Measurements from ENCODE around the gene CNOT11.

The CNOT11 gene

GRCh38 chr2:101296371-101296770 is 43.7 kb downstream of the CNOT11 start:
- DNase-seq (ENCODE audit: low read depth) = no peak
- H3K4me3 ChIP-seq (ENCODE audit: low read depth, low read length) = no peak overlapping the region
- TF ChIP-seq CTCF (conservative IDR thresholded peaks at IDR 0.05; ENCODE audit: low read depth, low read length) = no peak

- no peak overlapping the region for H3K4me3 ChIP-seq (ENCODE audit: low read depth, low read length)
- no peak for DNase-seq (ENCODE audit: low read depth)
- no peak for TF ChIP-seq CTCF (conservative IDR thresholded peaks at IDR 0.05; ENCODE audit: low read depth, low read length)
Measured at GRCh38 chr2:101297383-101297782, 44.7 kb downstream of the CNOT11 start.

- no peak for TF ChIP-seq CTCF (conservative IDR thresholded peaks at IDR 0.05; ENCODE audit: low read depth, low read length)
- no peak for DNase-seq (ENCODE audit: low read depth)
- no peak overlapping the region for H3K4me3 ChIP-seq (ENCODE audit: low read depth, low read length)
Measured at GRCh38 chr2:101299604-101300003, 46.9 kb downstream of the CNOT11 start.

GRCh38 chr2:101300164-101300563 is 47.5 kb downstream of the CNOT11 start:
- TF ChIP-seq CTCF (conservative IDR thresholded peaks at IDR 0.05; ENCODE audit: low read depth, low read length) = no peak
- no peak for DNase-seq (ENCODE audit: low read depth)

GRCh38 chr2:101300836-101301235 is 48.1 kb downstream of the CNOT11 start:
- no peak overlapping the region for H3K4me3 ChIP-seq (ENCODE audit: low read depth, low read length)
- DNase-seq (ENCODE audit: low read depth) = no peak
- no peak for TF ChIP-seq CTCF (conservative IDR thresholded peaks at IDR 0.05; ENCODE audit: low read depth, low read length)

More at GRCh38 chr2:101300164-101300563, 47.5 kb downstream of the CNOT11 start:
- H3K4me3 ChIP-seq (ENCODE audit: low read depth, low read length) = no peak overlapping the region

GRCh38 chr2:101302016-101302415 is 49.3 kb downstream of the CNOT11 start:
- DNase-seq (ENCODE audit: low read depth) = no peak
- no peak overlapping the region for H3K4me3 ChIP-seq (ENCODE audit: low read depth, low read length)
- no peak for TF ChIP-seq CTCF (conservative IDR thresholded peaks at IDR 0.05; ENCODE audit: low read depth, low read length)

GRCh38 chr2:101303688-101304087 is 51.0 kb downstream of the CNOT11 start:
- no peak for TF ChIP-seq CTCF (conservative IDR thresholded peaks at IDR 0.05; ENCODE audit: low read depth, low read length)
- H3K4me3 ChIP-seq (ENCODE audit: low read depth, low read length) = no peak overlapping the region
- no peak for DNase-seq (ENCODE audit: low read depth)

All from choroid plexus epithelial cell (primary cell).